GM12892 (cell line): ENCODE data around the gene FBXW8.

ENCODE experiments used
- POLR2A ChIP-seq: IDR thresholded peaks from 2 replicates; pipeline ENCODE4 v1.6.1; 2011; ENCODE audit warnings: low read depth, low read length, control low read depth
- POLR2AphosphoS5 ChIP-seq: IDR thresholded peaks from 2 replicates; pipeline ENCODE4 v1.6.1; 2011; ENCODE audit warnings: low read depth, low read length, control low read depth

DNA sequence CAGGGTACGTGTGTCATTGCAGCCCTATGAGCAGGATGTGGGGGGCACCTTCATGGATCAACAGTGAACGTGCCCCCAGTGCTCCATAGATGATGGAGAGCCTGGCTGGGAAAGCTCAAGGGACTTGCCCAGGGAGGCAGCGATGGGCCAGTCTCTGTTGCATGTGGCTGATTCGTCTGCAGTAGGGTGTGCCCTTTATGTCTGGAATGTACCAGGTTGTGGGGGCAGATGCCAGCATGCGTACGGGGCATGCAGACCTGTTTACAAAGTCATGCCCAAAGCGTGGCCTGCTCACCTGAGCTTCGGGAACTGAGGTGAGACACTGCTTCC, 116.1 kb downstream of the FBXW8 start:
- TF ChIP-seq POLR2A (no peak), POLR2AphosphoS5 (no peak)
